ENCODE data around the gene RB1.
"Not testable (repeated sequence)": the region's sequence is repeated elsewhere in the genome, so short reads cannot be mapped to it uniquely, and the experiment has no call there.

The RB1 gene

GRCh38 chr13:48446464-48446863, 142.9 kb downstream of the RB1 start:
- H3K9ac ChIP-seq: no peak overlapping the region
- no peaks in the 10 kb centered on the region for H4K20me1 ChIP-seq (ENCODE audit: insufficient read depth)
- H3K4me3 ChIP-seq (IDR thresholded peaks at IDR 0.05; ENCODE audit: insufficient read depth, low read depth, low read length): no peak overlapping the region
- H2AFZ ChIP-seq (ENCODE audit: low read depth): no peak overlapping the region
- TF ChIP-seq CTCF (conservative IDR thresholded peaks at IDR 0.05; ENCODE audit: low read depth, low read length): no peak
- H3K27ac ChIP-seq: no peak overlapping the region
- H3K4me2 ChIP-seq: no peak overlapping the region
- no peaks in the 10 kb centered on the region for H3K4me1 ChIP-seq (ENCODE audit: low read depth, poor library complexity, severe bottlenecking)
- H3K27me3 ChIP-seq (ENCODE audit: insufficient read depth, low read depth): no peaks in the 10 kb centered on the region
- H3K36me3 ChIP-seq (ENCODE audit: insufficient read depth): no peaks in the 10 kb centered on the region
- H3K79me2 ChIP-seq (ENCODE audit: insufficient read depth, low read depth): no peaks in the 10 kb centered on the region

- no peaks in the 10 kb centered on the region for H3K27me3 ChIP-seq (ENCODE audit: insufficient read depth, low read depth)
- no peak for TF ChIP-seq CTCF (conservative IDR thresholded peaks at IDR 0.05; ENCODE audit: low read depth, low read length)
- H3K4me1 ChIP-seq (ENCODE audit: low read depth, poor library complexity, severe bottlenecking): no peaks in the 10 kb centered on the region
- no peak overlapping the region for H3K4me3 ChIP-seq (IDR thresholded peaks at IDR 0.05; ENCODE audit: insufficient read depth, low read depth, low read length)
- no peak overlapping the region for H2AFZ ChIP-seq (ENCODE audit: low read depth)
- no peaks in the 10 kb centered on the region for H3K79me2 ChIP-seq (ENCODE audit: insufficient read depth, low read depth)
- no peaks in the 10 kb centered on the region; the same call in 1 of the 2 replicates for H3K36me3 ChIP-seq (ENCODE audit: insufficient read depth)
- H4K20me1 ChIP-seq (ENCODE audit: insufficient read depth): no peaks in the 10 kb centered on the region
- H3K9ac ChIP-seq: no peak overlapping the region
- H3K27ac ChIP-seq: no peak overlapping the region
- H3K4me2 ChIP-seq: no peak overlapping the region
Measured at GRCh38 chr13:48448285-48448958, 144.9 kb downstream of the RB1 start.

- no peak overlapping the region for H3K4me2 ChIP-seq
- no peaks in the 10 kb centered on the region for H3K79me2 ChIP-seq (ENCODE audit: insufficient read depth, low read depth)
- H2AFZ ChIP-seq (ENCODE audit: low read depth): no peak overlapping the region
- H3K4me3 ChIP-seq (IDR thresholded peaks at IDR 0.05; ENCODE audit: insufficient read depth, low read depth, low read length): no peak overlapping the region
- H3K9ac ChIP-seq: no peak overlapping the region
- TF ChIP-seq CTCF (conservative IDR thresholded peaks at IDR 0.05; ENCODE audit: low read depth, low read length): no peak
- no peak overlapping the region for H3K27ac ChIP-seq
- H3K36me3 ChIP-seq (ENCODE audit: insufficient read depth): no peaks in the 10 kb centered on the region; the same call in 1 of the 2 replicates
- no peaks in the 10 kb centered on the region for H3K4me1 ChIP-seq (ENCODE audit: low read depth, poor library complexity, severe bottlenecking)
- no peaks in the 10 kb centered on the region for H3K27me3 ChIP-seq (ENCODE audit: insufficient read depth, low read depth)
- no peaks in the 10 kb centered on the region for H4K20me1 ChIP-seq (ENCODE audit: insufficient read depth)
Measured at GRCh38 chr13:48448959-48449614, 145.5 kb downstream of the RB1 start.

DNA sequence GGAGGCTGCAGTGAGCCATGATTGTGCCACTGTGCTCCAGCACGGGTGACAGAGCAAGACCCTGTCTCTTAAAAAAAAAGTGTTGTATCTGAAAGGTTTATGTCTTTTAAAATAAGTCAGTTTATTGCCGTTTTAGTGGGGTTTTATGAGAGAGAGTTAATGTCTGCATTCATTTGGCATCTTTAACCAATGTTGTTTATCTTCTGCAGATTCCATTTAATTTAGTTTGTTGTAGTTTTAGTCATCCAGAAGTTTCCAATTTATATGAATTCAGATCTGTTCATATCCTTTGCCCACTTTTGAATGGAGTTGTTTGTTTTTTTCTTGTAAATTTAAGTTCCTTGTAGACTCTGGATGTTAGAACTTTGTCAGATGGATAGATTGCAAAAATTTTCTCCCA, 146.1 kb downstream of the RB1 start:
- no peaks in the 10 kb centered on the region for H3K79me2 ChIP-seq (ENCODE audit: insufficient read depth, low read depth)
- H2AFZ ChIP-seq (ENCODE audit: low read depth): no peak overlapping the region
- no peak overlapping the region for H3K4me3 ChIP-seq (IDR thresholded peaks at IDR 0.05; ENCODE audit: insufficient read depth, low read depth, low read length)
- H4K20me1 ChIP-seq (ENCODE audit: insufficient read depth): no peaks in the 10 kb centered on the region
- H3K4me2 ChIP-seq: no peak overlapping the region
- TF ChIP-seq CTCF (conservative IDR thresholded peaks at IDR 0.05; ENCODE audit: low read depth, low read length): no peak
- no peak overlapping the region for H3K27ac ChIP-seq
- H3K9ac ChIP-seq: no peak overlapping the region
- no peaks in the 10 kb centered on the region; the same call in 1 of the 2 replicates for H3K36me3 ChIP-seq (ENCODE audit: insufficient read depth)
- no peaks in the 10 kb centered on the region for H3K27me3 ChIP-seq (ENCODE audit: insufficient read depth, low read depth)
- H3K4me1 ChIP-seq (ENCODE audit: low read depth, poor library complexity, severe bottlenecking): no peaks in the 10 kb centered on the region

GRCh38 chr13:48451196-48451595, 147.6 kb downstream of the RB1 start:
- not testable (repeated sequence) for H2AFZ ChIP-seq (ENCODE audit: low read depth); H3K79me2 ChIP-seq (ENCODE audit: insufficient read depth, low read depth); H4K20me1 ChIP-seq (ENCODE audit: insufficient read depth); H3K27me3 ChIP-seq (ENCODE audit: insufficient read depth, low read depth); H3K4me1 ChIP-seq (ENCODE audit: low read depth, poor library complexity, severe bottlenecking); H3K27ac ChIP-seq; H3K4me3 ChIP-seq (IDR thresholded peaks at IDR 0.05; ENCODE audit: insufficient read depth, low read depth, low read length); H3K9ac ChIP-seq; H3K4me2 ChIP-seq; H3K36me3 ChIP-seq (ENCODE audit: insufficient read depth)
